NCI-H1092 (cell line): Measurements from ENCODE around the gene FUBP3.
"Not testable (repeated sequence)": the region's sequence is repeated elsewhere in the genome, so short reads cannot be mapped to it uniquely, and the experiment has no call there.

Experiments used
- DNase-seq: peaks from one replicate; lab custom pipeline; 2025; lab: John Stamatoyannopoulos, UW

FUBP3 gene

DNA sequence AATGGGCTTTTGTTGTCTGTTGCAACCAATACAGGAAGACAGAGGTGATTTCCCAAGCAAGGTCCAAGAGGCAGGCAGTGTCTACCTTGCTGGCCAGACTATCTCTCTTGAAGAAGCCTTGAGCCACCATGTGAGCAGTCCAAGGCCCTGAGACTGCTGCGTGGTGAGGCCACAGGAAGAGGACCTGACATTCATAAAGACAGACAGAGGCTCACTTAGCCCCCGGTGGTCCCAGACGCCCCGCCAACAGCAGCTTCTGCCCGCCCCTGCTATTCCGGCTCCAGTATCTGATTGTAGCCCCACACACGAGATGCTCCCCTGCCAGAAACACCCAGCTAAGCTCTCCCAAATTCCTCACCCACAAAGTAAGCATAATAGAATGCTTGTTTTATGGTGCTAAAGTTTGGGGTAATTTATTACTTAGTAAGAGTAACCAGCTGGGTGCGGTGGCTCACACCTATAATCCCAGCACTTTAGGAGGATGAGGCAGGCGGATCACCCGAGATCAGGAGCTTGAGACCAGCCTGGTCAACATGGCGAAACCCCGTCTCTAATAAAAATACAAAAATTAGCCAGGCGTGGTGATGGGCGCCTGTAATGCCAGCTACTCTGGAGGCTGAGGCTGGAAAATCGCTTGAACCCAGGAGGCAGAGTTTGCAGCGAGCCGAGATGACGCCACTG lies 22.8 kb upstream of the FUBP3 start:
- no peak for DNase-seq

DNA sequence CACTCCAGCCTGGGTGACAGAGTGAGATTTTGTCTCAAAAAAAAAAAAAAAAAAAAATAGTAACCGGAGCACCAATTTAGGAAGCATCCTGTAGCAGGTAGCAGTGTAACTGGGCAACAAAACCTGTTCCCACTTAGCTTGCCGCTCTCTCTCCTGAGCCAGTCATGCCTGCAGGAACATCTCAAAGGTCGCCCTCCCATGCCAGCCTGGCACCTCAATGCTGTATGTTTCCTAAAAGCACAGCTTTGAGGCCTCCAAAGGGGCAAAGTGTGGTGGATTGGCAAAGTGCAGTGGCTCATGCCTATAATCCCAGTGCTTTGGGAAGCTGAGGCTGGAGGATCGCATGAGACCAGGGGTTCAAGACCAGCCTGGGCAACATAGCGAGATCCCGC lies 22.3 kb upstream of the FUBP3 start:
- DNase-seq: no peak

DNA sequence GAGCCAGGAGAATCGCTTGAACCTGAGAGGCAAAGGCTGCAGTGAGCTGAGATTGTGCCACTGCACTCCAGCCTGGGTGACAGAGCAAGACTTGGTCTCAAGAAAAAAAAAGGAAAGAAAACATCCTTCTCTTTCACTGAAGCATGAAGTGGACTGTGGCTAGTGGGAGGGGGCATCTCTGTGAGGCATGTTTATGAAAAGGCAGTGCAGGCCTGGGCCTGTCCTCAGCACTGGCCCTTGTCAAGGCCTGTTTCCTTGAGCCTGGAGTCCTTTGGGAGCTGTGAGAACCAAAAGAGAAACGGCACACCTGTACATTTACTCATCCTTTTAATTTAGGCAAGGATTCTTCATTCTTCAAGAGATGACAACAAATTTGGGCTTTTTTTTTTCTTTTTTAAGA lies 18.3 kb upstream of the FUBP3 start:
- no peak for DNase-seq

DNA sequence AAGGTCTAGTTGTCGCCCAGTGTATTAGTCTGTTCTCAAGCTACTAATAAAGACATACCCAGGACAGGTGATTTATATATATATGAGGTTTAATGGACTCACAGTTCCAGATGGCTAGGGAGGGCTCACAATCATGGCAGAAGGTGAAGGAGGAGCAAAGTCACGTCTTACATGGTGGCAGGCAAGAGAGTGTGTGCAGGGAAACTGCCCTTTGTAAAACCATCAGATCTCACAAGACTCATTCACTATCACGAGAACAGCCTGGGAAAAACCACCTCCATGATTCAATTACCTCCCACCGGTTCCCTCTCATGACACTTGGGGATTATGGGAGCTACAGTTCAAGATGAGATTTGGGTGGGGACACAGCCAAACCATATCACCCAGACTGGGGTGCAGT lies 16.9 kb upstream of the FUBP3 start:
- DNase-seq: not testable (repeated sequence)

DNA sequence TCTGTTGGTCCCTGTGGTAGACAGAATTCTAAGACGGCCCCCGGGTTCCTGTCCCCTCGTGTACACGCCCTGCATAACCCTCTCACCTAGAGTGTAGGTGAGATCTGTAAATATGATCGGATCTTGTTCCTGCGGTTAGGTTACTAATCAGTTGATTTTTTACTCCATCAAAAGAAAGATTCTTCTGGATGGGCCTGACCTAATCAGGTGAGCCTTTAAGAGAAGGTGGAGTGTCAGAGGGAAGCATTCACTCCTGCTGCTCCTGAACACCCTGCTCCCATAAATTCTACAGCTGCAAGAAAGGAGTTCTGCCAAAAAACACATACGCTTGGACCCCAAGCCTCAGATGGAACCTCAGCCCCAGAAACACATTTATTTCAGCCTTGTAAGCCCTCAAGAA lies 15.6 kb upstream of the FUBP3 start:
- no peak for DNase-seq

DNA sequence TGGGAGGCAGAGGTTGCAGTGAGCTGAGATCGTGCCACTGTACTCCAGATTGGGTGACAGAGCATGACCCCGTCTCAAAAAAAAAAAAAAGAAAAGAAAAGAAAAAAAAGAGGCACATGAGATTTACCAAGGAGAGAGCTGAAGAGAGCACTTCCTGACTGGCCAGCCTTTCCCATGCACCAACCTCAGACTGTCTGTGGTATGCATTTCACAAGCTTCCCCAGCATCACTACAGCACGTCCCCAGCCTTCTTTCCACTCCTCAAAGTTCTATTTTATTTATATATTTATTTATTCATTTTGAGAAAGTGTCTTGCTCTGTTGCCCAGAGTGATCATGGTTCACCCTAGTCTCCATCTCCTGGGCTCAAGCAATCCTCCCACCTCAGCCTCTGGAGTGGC lies 13.6 kb upstream of the FUBP3 start:
- DNase-seq: no peak

DNA sequence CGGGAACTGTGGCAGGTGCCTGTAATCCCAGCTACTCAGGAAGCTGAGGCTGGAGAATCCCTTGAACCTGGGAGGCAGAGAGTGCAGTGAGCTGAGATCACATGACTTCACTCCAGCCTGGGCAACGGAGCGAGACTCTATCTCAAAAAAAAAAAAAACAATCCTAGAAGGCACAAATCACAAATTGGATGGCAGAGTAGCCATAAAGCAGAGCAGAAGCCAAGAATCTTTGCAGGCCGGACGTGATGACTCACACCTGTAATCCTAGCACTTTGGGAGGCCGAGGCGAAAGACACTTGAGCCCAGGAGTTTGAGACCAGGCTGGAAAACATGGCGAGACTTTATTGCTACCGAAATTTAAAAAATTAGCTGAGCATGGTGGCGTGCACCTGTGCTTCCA lies 9.2 kb upstream of the FUBP3 start:
- DNase-seq: no peak

DNA sequence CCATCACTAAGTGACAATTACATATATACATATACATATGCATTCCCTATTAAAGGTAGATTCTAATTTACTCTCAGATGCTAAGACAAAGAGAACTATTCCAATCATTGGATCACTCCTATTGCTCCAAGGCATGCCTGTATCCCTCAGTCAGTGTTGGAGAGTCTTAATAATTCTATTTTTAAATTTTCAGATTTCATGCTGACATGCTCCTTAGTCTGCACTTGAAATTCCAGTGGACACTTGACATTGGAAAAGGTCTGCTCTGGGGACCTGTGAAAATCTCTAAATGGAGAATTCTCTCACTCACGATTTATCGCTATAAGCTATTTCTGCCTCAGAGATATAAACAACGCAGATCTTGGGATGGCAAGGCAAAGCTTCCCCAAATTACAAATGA lies 3.9 kb upstream of the FUBP3 start:
- DNase-seq: no peak

DNA sequence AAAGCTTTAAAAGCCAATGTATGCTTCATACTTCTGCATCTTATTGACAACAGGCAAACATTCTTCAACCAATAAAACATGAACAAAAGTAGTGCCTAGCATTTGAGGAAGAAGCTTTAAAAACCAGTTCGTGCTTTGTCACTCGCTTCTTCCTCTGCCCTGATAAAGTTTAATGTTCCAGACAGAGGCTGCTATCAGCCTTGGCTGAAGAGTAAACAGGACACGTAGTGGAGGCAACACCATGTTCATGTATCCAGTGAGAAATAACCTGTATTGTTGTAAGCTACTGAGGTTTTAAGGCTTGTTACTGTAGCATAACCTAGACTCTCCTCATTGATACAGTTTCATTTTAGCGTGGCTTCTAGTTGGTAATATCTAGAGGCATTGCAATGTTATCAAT lies 3.2 kb upstream of the FUBP3 start:
- DNase-seq: no peak

DNA sequence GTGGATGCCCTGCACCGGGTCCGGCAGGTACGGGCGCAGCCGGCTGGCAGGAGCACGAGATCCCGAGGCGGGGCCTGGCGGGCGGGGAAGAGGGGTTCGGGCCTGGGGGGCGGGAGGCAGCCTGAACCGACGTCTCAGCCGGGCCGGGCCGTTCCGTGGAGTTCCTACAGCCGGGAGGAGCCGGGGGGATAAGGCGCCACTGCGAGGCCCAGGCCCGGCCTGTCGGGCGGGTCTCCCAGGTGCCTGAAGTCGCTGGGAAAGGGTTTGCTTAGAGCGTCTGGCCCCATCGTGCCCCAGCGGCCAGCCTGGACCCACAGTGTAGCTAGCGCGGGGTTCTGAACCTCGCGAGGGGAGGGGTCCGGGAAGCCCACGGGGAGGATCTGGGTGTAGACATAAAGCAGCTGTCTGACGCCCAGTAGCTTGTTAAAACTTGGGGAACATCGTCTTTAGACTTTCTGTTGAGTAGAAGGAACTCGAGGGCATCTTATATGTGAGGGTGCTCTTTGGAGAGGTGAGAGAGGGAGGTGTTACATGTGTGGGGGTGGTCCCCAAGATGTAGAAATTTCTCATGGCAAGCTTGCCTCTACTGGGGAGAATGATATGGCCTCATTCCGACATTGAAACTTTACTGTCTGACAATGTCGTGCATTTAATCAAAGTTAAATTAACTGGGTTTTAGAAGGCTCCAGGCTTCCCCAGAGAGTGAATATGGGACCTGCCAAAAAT lies 524 bp downstream of the FUBP3 start:
- DNase-seq: no peak

DNA sequence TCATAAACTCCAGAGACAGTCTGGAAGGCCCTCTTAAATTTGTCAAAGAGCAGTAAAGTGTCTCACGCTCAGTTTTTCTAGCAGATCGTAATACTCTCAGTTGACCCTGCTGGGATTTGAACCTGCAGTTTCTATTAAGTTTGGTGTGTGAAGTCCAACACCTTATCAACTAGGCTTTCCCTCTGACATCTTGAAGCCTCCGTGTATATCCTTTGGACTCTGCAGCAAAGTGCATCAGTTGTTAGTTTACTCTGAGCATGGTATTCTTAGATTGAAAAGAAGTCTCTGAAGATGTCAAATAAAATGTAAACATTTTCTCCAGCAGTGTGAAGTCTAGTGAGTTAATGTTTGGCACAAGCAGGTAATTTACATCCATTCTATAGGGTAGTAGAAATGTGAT lies 2.4 kb downstream of the FUBP3 start:
- no peak for DNase-seq

DNA sequence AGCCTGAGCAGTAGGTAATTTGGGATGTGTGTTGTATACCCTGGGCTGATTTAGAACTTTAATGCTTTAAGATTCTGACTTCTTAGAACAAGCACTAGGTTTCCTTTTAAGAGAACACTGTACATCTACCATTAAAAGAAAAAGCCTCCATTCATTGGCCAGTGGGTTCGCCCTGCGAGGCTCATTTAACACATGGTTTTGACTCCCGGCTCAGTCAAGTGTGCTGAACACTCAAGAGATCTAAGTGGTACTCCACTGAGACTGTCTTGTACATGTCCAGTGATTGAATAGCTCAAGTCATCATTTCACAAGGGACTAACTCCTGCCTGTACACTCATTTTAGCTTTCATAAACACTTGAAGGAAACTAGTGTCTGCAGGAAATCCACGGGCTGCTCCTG lies 3.9 kb downstream of the FUBP3 start:
- DNase-seq: no peak

DNA sequence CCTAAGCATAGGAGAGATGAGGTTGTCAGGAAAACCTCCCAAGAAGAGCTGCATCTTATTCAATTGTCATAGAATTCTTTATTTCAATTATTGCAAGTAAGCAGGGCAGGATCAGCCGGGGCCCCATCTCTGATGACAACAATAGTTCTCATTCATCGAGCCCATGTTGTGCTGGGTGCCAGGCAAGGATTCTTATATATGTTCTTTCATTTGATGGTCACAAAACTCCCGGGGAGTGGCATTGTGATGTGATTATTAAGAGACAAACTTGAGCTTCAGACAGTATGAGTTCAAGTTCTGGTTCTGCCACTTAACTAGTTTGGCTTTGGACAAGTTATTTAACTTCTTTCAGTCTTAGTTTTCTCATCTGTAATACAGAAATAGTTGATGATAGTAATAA lies 8.5 kb downstream of the FUBP3 start:
- no peak for DNase-seq

DNA sequence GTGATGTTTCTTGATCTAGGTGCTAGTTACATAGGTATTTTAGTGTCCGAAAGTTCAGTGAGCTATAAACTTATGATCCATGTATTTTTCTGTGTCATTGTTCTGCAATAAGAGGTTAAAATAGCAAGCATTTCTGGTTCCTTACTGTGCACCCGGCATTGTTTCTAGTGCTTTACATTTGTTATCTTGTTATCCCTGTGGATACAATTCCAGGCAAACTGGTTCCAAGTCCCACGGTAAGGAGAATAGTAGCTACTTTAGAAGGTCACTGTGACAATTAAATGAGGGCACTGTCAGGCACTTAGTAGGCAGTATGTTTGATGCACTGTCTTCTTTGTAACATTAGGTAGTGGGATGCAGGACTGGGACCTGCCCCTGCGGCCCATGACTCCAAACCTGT lies 9.0 kb downstream of the FUBP3 start:
- no peak for DNase-seq

DNA sequence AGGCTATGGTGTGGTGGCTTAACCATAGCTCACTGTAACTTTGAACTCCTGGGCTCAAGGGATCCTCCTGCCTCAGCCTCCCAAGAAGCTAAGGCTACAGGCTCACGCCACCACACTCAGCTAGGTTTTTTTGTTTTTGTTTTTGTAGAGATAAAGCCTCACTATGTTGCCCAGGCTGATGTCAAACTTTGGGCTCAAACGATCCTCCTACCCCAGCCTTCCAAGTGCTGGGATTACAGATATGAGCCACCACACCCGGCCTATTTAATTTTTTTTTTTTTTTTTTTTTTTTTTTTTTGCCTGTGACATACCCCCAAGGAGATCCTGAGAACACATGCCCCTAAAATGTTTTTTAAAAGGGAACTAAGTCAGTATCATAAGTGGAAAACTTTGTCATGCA lies 10.4 kb downstream of the FUBP3 start:
- no peak for DNase-seq

DNA sequence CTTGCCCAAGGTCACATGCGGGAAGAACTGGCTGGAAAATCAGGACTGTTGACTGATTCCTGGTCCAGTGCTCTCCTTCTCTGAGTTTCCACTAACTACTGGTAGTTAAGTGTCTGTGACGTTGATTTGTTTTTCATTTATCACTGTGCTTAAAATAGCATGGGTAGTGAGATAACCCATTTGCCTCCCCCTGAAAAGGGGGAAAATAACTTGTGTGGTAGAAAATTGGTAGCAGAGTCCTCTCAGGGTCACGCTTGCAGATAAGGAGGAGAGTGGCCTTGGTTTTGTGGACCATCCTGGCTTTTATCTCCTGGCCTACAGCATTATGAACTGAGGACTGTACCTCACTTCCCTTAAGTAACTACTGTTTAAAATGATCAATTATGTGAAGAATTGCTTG lies 10.9 kb downstream of the FUBP3 start:
- no peak for DNase-seq

DNA sequence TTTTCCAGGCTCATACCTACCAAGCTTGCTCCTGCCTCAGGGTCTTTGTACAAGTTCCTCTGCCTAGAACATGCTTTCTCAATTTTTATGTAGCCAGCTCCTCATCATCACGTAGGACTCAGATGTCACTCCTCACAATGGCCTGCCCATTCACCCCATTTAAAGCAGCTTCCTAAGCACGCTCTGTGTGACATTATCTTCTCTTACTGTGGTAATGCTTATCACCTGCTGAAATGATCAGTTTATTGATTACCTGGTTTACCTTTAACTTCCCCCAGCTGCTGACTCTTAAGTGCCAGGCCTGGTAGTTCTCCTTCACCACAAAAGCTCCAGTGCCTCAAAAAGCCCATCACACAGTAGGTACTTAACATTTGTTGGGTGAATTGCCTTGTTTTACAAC lies 13.6 kb downstream of the FUBP3 start:
- no peak for DNase-seq

DNA sequence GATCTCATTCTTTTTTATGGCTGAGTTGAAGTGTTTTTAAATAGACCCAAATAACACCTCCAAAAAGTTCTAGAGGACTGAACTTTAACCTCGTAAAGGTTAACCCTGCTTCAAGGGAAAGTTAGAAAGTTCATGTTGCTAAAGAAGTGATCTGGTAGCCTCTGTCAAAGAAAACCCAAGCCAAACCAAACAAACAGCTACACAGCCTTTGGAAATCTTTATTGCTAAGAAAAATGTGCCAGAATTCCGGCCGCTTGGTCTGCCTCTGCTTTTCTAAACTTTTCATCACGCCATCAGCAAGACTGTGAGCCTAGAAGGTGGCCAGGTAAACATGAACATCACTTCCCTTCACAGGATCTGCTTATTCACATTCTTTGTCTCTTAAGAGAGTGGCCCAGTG lies 17.9 kb downstream of the FUBP3 start:
- no peak for DNase-seq

DNA sequence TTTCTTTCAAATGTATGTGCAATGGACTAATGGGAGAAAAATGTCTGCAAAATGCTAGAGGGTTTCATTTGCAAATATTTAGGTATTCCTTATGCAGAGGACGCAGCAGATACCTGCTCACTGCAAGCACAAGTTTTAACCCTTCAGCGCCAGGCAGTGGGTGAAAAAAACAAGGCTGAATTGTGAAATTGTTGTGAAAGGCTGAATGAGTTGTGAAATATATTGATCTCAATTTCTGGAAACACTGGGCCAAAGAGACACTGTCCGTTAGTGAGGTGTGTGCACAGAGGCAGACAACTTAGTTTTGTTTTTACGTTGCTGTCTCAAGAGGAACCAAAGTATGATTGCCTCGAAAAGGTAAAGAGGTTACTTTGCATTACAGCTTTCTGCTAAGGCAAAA lies 18.8 kb downstream of the FUBP3 start:
- DNase-seq: no peak

DNA sequence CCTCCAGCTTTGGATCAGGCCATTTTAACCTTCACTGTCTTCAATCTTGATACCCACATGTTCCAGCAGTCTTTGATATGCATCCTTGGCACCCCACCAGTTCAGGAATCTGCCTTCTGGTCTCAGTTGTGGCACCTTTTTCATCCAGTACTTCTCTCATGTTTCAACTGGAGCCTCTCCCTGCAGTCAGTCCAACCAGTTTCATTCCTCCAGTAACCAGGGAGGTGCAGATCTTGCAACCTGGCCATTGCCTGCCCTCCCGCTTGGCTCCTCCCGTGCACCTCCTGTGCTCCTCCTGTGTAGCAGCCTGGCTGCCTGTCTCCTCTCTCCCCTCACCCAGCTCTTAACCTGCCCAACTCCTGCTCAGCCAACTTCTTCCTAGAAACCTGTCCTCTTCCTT lies 20.2 kb downstream of the FUBP3 start:
- DNase-seq: no peak

DNA sequence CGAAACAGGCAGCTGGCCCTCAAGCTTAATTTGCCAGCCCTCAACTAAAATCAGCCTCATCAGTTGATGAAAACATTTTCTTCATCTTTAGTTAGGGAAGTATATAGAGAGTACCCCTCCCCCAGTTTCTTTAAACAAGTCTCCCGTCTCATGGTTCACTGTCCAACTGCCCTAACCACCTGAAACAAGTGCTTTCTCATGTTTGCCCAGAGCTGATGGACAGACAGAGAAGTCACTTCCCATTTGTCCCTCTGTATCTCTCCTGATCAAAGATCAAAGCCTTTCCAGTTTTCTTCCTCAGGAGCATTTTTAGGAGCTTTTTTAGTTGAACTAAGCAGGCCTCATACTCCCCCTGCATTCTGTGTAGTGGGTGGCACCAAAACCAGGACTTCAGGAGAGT lies 21.7 kb downstream of the FUBP3 start:
- DNase-seq: no peak

DNA sequence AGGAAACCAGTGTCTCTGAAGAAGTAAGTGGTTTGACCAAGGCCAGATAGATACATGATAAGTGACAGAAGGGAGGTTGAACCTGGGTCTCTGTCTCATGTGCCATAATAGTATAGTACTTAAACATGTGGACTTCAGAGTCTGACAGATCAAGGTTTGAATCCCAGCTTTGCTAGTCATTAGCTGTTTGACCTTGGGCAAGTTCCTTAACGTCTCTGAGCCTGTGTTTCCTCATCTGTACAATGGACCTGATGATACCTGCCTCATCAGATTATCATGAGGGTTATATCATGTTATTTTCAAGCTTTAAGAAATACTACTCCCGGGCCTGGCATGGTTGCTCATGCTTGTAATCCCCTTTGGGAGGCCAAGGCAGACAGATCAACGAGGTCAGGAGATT lies 24.9 kb downstream of the FUBP3 start:
- DNase-seq: no peak

DNA sequence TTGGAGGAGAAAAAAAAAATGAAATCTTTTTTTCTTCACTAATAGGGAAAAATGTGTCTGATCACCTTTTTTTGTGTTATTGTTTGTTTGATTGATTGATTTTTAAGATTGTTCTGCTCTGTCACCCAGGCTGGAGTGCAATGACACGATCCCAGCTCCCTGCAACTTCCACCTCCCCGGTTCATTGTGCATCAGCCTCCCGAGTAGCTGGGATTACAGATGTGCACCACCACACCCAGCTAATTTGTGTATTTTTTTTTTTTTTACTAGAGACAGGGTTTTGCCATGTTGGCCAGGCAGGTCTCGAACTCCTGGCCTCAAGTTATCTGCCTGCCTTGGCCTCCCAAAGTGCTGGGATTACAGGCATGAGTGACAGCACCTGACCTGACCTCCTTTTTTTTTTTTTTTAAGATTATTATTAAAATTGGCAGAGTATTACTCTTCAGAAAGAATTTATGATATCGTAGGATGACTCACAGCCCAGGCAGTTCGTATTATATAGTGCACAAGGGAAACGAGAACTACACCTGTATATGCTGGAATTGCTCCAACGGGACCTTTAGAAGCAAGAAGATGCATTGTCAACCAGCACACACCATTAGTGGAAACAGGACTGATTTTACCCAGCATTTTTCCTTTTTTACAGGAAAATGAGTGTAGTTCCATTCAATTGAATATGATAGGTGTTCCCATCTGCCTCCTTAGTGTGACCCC lies 27.7 kb downstream of the FUBP3 start:
- no peak for DNase-seq
